ENCODE data around the gene ZNF805. TPM values are rescaled to one million over a fixed set of nuclear protein-coding genes. Genes with fewer than 3 reads are reported as not detected.
"Not testable (repeated sequence)": the region's sequence is repeated elsewhere in the genome, so short reads cannot be mapped to it uniquely, and the experiment has no call there.

Gene ZNF805
- total RNA-seq: 10 to 100 TPM in 2 of 3 donors, 1 to 10 TPM in 1; 7.3 to 18.6 (median 10.6) TPM
- long read RNA-seq, donor 1, partial matches to known transcripts: 0 of 7 reads
- long read RNA-seq, donor 1, other reads (novel, unspliced or antisense): 4 of 7 reads
- long read RNA-seq, donor 2, partial matches to known transcripts: 1 of 1 reads
- long read RNA-seq, donor 2, other reads (novel, unspliced or antisense): 0 of 1 reads

GRCh38 chr19:57240311-57241090 lies at the start of gene ZNF805:
Gene ZNF805 (plus strand): TSS chr19:57240632. CDS start chr19:57240892, 260 bp downstream.
- Histone ChIP-seq H3K4me3 (peak within 1 kb of the TSS; percentile 87), H3K36me3 (ENCODE audit: low read depth) (no peaks in the 10 kb centered on the region), H3K9me3 (no peaks in the 10 kb centered on the region), H3K4me1 (ENCODE audit: low read depth) (peaks cover 10% of the 10 kb centered on the region)
- no peak for TF ChIP-seq CTCF (IDR thresholded peaks at IDR 0.05)
- peak; percentile 96 to 98 (median 96) for DNase-seq
- peak; percentile 100 for ATAC-seq
- intact Hi-C loops (cut with DNase I, micrococcal nuclease): no loop called here

GRCh38 chr19:57191141-57192076 lies 49.0 kb upstream of the ZNF805 start, which contains the start of gene ZNF264:
Gene ZNF264 (plus strand): TSS chr19:57191500. CDS start chr19:57191914, 414 bp downstream.
- ATAC-seq (peak; percentile 99), DNase-seq (peak; percentile 93 to 95 (median 93))

GRCh38 chr19:57192077-57192420 lies 48.4 kb upstream of the ZNF805 start:
- no peak for TF ChIP-seq CTCF (IDR thresholded peaks at IDR 0.05)
- DNase-seq (no peak), ATAC-seq (no peak)
- intact Hi-C loops (cut with DNase I, micrococcal nuclease): no loop called here
- Histone ChIP-seq H3K4me3 (peak overlapping the region; percentile 96), H3K4me1 (ENCODE audit: low read depth) (peaks cover 9% of the 10 kb centered on the region), H3K36me3 (ENCODE audit: low read depth) (no peaks in the 10 kb centered on the region), H3K9me3 (peaks cover 15% of the 10 kb centered on the region)

More at GRCh38 chr19:57191141-57192076, 49.0 kb upstream of the ZNF805 start, which contains the start of gene ZNF264:
- intact Hi-C loops (cut with DNase I, micrococcal nuclease): no loop called here
- no peaks in the 10 kb centered on the region for H3K36me3 ChIP-seq (ENCODE audit: low read depth)
- H3K4me1 ChIP-seq (ENCODE audit: low read depth): peaks cover 9% of the 10 kb centered on the region
- H3K4me3 ChIP-seq: peak within 1 kb of the TSS; percentile 96
- no peak for TF ChIP-seq CTCF (IDR thresholded peaks at IDR 0.05)
- peaks cover 21% of the 10 kb centered on the region for H3K9me3 ChIP-seq

- no peak overlapping the region for H3K4me3 ChIP-seq
- intact Hi-C loops (cut with DNase I, micrococcal nuclease): no loop called here
- DNase-seq (no peak), ATAC-seq (no peak)
- H3K36me3 ChIP-seq (ENCODE audit: low read depth): no peaks in the 10 kb centered on the region
- peaks cover 15% of the 10 kb centered on the region for H3K9me3 ChIP-seq
- no peak for TF ChIP-seq CTCF (IDR thresholded peaks at IDR 0.05)
- peaks cover 9% of the 10 kb centered on the region for H3K4me1 ChIP-seq (ENCODE audit: low read depth)
These were observed 47.4 kb upstream of the ZNF805 start for GRCh38 chr19:57192993-57193392.

- intact Hi-C loops (cut with DNase I, micrococcal nuclease); H3K36me3 ChIP-seq (ENCODE audit: low read depth); H3K4me3 ChIP-seq; H3K4me1 ChIP-seq (ENCODE audit: low read depth); ATAC-seq; DNase-seq; H3K9me3 ChIP-seq: not testable (repeated sequence)
These were observed 42.6 kb upstream of the ZNF805 start for GRCh38 chr19:57197874-57198273.
